PC-9 (cell line): ENCODE results near the gene TMED4. TPM values are rescaled to one million over a fixed set of nuclear protein-coding genes. Genes with fewer than 3 reads are reported as not detected.
"Not testable (repeated sequence)": the region's sequence is repeated elsewhere in the genome, so short reads cannot be mapped to it uniquely, and the experiment has no call there.

ENCODE experiments used
- BruUV-seq: library from RNA; stranded (reverse); fragments of 400-500 nt; replicated peaks from 2 replicates; lab custom pipeline; 2021; lab: Mats Ljungman, UMichigan
- CTCF ChIA-PET: fragments of 300-600 bp; sonication (Branson Sonifier 250); formaldehyde crosslinking; loops from one replicate; lab custom pipeline; 2022; ENCODE audit warnings: antibody characterized with exemption; lab: Charles Lee
- POLR2A ChIA-PET: fragments of 300-600 bp; sonication (Branson Sonifier 250); formaldehyde crosslinking; loops from one replicate; lab custom pipeline; 2022; ENCODE audit warnings: antibody characterized with exemption; ENCODE audit not compliant: unreplicated experiment; lab: Charles Lee
- DNase-seq, 2 experiments: peaks; one replicate each; pipeline versions ENCODE4 v3.0.0 to v3.0.0-alpha.2; 2015 to 2022; ENCODE audit warnings: mixed read lengths in 1 of 2
- H2AFZ ChIP-seq: fragments of 200-600 bp; sonication (generic); 2 replicates; pipeline ENCODE4 v1.8.1; 2017; ENCODE audit warnings: antibody characterized with exemption
- H3F3A ChIP-seq: fragments of 200-600 bp; sonication (generic); 2 replicates; pipeline ENCODE4 v1.8.1; 2017; ENCODE audit warnings: antibody characterized with exemption, mild to moderate bottlenecking, low read depth; ENCODE audit not compliant: insufficient read depth
- H3K27ac ChIP-seq: fragments of 200-600 bp; sonication (generic); 2 replicates; pipeline ENCODE4 v1.6.1; 2016; ENCODE audit warnings: mixed run types
- H3K27me3 ChIP-seq: fragments of 200-600 bp; sonication (generic); 2 replicates; pipeline ENCODE4 v1.6.1; 2016; ENCODE audit warnings: low read depth, mixed run types; ENCODE audit not compliant: insufficient read depth
- H3K36me3 ChIP-seq: fragments of 200-600 bp; sonication (generic); 2 replicates; pipeline ENCODE4 v1.6.1; 2016; ENCODE audit warnings: low read depth, mixed run types
- H3K4me1 ChIP-seq: fragments of 200-600 bp; sonication (generic); replicated peaks from 2 replicates; pipeline ENCODE4 v1.6.1; 2016; ENCODE audit warnings: mixed run types; ENCODE audit not compliant: insufficient read depth
- H3K4me2 ChIP-seq: fragments of 200-600 bp; sonication (generic); 2 replicates; pipeline ENCODE4 v1.6.1; 2017; ENCODE audit warnings: mixed run types
- H3K4me3 ChIP-seq: fragments of 200-600 bp; sonication (generic); 2 replicates; pipeline ENCODE4 v1.6.1; 2016; ENCODE audit warnings: mixed run types
- H3K79me2 ChIP-seq: fragments of 200-600 bp; sonication (generic); 2 replicates; pipeline ENCODE4 v1.6.1; 2017; ENCODE audit warnings: low read depth, mixed run types
- H3K9me2 ChIP-seq: fragments of 200-600 bp; sonication (generic); 2 replicates; pipeline ENCODE4 v1.8.1; 2017; ENCODE audit warnings: mild to moderate bottlenecking; ENCODE audit not compliant: insufficient read depth
- H3K9me3 ChIP-seq: fragments of 200-600 bp; sonication (generic); 2 replicates; pipeline ENCODE4 v1.8.1; 2016; ENCODE audit warnings: low read depth; ENCODE audit not compliant: insufficient read depth
- H4K20me1 ChIP-seq: fragments of 200-600 bp; sonication (generic); 2 replicates; pipeline ENCODE4 v1.8.1; 2017; ENCODE audit not compliant: insufficient read depth
- EZH2 ChIP-seq: fragments of 200-600 bp; sonication (generic); IDR thresholded peaks from 2 replicates; pipeline ENCODE4 v1.8.0; 2017; ENCODE audit warnings: antibody characterized with exemption, low read depth
- intact Hi-C: fragments of 100-400 bp; cut with micrococcal nuclease; formaldehyde crosslinking; loops from one replicate; pipeline ENCODE4 v1.10.0; 2022; ENCODE audit not compliant: unreplicated experiment
- total RNA-seq: library from RNA; stranded (reverse); gene quantifications from 2 replicates; pipeline ENCODE4 v1.2.3, GENCODE V29; 2021
- TF ChIP-seq, protein P1 (sequence below): fragments of 200-600 bp; sonication (generic); conservative IDR thresholded peaks from 2 replicates; pipeline ENCODE4 v1.6.1; 2017; ENCODE audit warnings: mixed run types, antibody characterized with exemption, mild to moderate bottlenecking, moderate library complexity

The TMED4 gene
- total RNA-seq, 1 experiment from 2014 or later = 134 TPM

DNA sequence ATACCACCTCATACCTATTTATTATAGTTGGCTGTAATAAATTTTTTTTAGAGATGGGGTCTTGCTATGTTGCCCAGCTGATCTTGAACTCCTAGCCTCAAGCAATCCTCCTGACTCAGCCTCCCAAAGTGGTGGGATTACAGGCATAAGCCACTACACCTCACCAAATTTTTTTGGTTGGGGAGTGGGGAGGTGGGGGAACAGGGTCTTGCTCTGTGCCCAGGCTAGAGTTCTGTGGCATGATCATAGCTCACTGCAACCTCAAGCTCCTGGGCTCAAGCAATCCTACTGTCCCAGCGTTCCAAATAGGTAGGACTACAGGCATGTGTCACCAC, 20.5 kb upstream of the TMED4 start:
- intact Hi-C loops = no loop called here
- Histone ChIP-seq H3K36me3 (no peaks in the 10 kb centered on the region), H3K4me2 (0 out of 2 replicates have a peak overlapping the region, but pooled peaks have one; percentile 29), H3K27ac (0 out of 2 replicates have a peak overlapping the region, but pooled peaks have one; percentile 2), H3K9me3 (no peaks in the 10 kb centered on the region), H3K4me1 (peaks cover 36% of the 10 kb centered on the region), H3K27me3 (no peaks in the 10 kb centered on the region), H3K4me3 (no peak overlapping the region), H3K9me2 (no peaks in the 10 kb centered on the region), H3K79me2 (peaks cover 7% of the 10 kb centered on the region), H2AFZ (no peak overlapping the region), H3F3A (peaks cover 33% of the 10 kb centered on the region), H4K20me1 (no peaks in the 10 kb centered on the region)
- ChIA-PET CTCF (no interaction called here), POLR2A (no interaction called here)
- no peak for DNase-seq
- TF ChIP-seq, protein P1, sequence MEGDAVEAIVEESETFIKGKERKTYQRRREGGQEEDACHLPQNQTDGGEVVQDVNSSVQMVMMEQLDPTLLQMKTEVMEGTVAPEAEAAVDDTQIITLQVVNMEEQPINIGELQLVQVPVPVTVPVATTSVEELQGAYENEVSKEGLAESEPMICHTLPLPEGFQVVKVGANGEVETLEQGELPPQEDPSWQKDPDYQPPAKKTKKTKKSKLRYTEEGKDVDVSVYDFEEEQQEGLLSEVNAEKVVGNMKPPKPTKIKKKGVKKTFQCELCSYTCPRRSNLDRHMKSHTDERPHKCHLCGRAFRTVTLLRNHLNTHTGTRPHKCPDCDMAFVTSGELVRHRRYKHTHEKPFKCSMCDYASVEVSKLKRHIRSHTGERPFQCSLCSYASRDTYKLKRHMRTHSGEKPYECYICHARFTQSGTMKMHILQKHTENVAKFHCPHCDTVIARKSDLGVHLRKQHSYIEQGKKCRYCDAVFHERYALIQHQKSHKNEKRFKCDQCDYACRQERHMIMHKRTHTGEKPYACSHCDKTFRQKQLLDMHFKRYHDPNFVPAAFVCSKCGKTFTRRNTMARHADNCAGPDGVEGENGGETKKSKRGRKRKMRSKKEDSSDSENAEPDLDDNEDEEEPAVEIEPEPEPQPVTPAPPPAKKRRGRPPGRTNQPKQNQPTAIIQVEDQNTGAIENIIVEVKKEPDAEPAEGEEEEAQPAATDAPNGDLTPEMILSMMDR = no peak
- TF ChIP-seq EZH2 = no peak
- BruUV-seq = no TSS peak

DNA sequence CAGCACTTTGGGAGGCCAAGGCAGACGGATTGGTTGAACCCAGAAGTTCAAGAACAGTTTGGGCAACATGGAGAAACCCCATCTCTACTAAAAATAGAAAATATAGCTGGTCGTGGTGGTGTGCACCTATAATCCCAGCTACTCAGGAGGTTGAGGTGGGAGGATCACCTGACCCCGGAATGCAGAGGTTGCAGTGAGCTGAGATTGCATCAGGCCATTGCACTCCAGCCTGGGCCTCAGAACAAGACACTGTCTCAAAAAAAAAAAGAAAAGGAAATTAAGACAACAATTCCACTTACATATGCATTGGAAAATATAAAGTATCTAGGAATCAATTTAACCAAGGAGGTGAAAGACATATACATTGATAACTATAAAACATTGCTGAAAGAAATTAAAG, 17.2 kb upstream of the TMED4 start:
- BruUV-seq = no TSS peak
- Histone ChIP-seq H3K79me2 (no peaks in the 10 kb centered on the region), H3K36me3 (no peaks in the 10 kb centered on the region), H4K20me1 (no peaks in the 10 kb centered on the region), H3F3A (peaks cover 24% of the 10 kb centered on the region; the same call in 1 of the 2 replicates), H3K4me3 (no peak overlapping the region), H3K9me2 (no peaks in the 10 kb centered on the region), H3K27me3 (no peaks in the 10 kb centered on the region), H3K4me2 (no peak overlapping the region), H3K4me1 (peaks cover 17% of the 10 kb centered on the region), H3K27ac (no peak overlapping the region), H3K9me3 (no peaks in the 10 kb centered on the region), H2AFZ (no peak overlapping the region)
- ChIA-PET POLR2A (interaction anchor here (0.7 kb wide), 1 partner anchor 277 kb away, joined by 3 read pairs; no protein-coding TSS in a partner anchor), CTCF (interaction anchor here (0.5 kb wide), 1 partner anchor 139 kb away, joined by 3 read pairs; no protein-coding TSS in a partner anchor)
- intact Hi-C loops = no loop called here
- DNase-seq = no peak
- TF ChIP-seq, protein P1 = no peak
- no peak for TF ChIP-seq EZH2

DNA sequence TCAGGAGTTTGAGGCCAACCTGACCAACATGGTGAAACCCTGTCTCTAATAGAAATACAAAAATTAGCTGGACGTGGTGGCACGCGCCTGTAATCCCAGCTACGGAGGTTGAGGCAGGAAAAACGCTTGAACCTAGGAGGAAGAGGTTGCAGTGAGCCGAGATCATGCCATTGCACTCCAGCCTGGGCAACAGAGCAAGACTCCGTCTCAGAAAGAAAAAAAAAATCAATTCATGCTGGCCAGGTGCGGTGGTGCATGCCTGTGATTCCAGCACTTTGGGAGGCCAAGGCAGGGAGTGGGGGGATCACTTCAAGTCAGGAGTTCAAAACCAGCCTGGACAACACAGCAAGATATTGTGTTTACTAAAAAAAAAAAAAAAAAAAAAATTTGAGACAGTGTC, 15.2 kb upstream of the TMED4 start:
- H3K4me1 ChIP-seq, CTCF ChIA-PET, H3K4me2 ChIP-seq, intact Hi-C loops, H3K36me3 ChIP-seq, H3K27me3 ChIP-seq, DNase-seq, BruUV-seq, H3K79me2 ChIP-seq, H2AFZ ChIP-seq, H4K20me1 ChIP-seq, H3F3A ChIP-seq, H3K4me3 ChIP-seq, H3K27ac ChIP-seq, H3K9me2 ChIP-seq, H3K9me3 ChIP-seq, POLR2A ChIA-PET: not testable (repeated sequence)

DNA sequence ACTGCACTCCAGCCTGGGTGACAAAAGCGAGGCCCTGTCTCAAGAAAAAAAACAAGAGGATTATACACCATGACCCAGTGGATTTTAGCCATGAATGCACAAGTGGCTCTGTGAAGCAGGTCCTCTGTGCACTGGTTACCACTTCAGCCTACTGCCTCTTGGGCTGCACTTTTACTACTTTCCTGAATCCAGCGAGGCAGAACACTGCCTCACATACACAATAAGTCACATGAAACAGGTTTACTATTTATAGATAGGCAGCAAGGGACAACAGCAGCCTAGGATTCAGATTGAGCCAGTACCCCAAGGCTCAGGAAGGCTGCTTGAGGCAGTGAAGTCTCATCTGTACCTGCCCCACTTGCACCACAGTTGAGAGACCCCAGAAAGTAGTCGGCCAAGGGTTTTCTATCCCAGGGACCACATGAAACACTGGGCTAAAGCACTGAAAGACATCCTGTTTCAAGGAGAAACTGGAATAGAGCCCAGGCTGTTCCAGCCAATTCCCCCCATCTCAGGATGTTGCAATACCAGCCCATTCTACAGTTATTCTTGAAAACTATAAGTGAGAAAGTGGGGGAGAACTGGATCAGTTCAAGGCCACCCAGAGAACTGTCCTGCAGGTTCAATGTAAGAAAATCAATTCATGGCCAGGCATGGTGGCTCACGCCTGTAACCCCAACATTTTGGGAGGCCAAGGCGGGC, 14.1 kb upstream of the TMED4 start:
- Histone ChIP-seq H3K4me1 (no peaks in the 10 kb centered on the region), H3K4me3 (no peak overlapping the region), H4K20me1 (no peaks in the 10 kb centered on the region), H2AFZ (no peak overlapping the region), H3K27me3 (no peaks in the 10 kb centered on the region), H3K4me2 (no peak overlapping the region), H3K36me3 (no peaks in the 10 kb centered on the region), H3K9me2 (no peaks in the 10 kb centered on the region), H3K9me3 (no peaks in the 10 kb centered on the region), H3F3A (peaks cover 8% of the 10 kb centered on the region; the same call in 1 of the 2 replicates), H3K27ac (no peak overlapping the region), H3K79me2 (no peaks in the 10 kb centered on the region)
- intact Hi-C loops = no loop called here
- TF ChIP-seq, protein P1 = no peak
- no peak for TF ChIP-seq EZH2
- ChIA-PET POLR2A (no interaction called here), CTCF (no interaction called here)
- BruUV-seq = no TSS peak
- no peak for DNase-seq
